Right renal cortex interstitium (tissue), 3 donors: ENCODE measurements around the gene RAD51B. TPM values are rescaled to one million over a fixed set of nuclear protein-coding genes. Genes with fewer than 3 reads are reported as not detected.
"Not testable (repeated sequence)": the region's sequence is repeated elsewhere in the genome, so short reads cannot be mapped to it uniquely, and the experiment has no call there.

Source experiments
- DNase-seq, 3 donors: peaks; one replicate each; pipeline ENCODE4 v3.0.0-alpha.2; 2013; ENCODE audit warnings: low read depth in 3 of 3, low spot score in 2 of 3
- polyA plus RNA-seq, 3 donors: library from polyadenylated mRNA; unstranded; fragments of 120-200 nt; gene quantifications; one replicate each; pipeline ENCODE4 v1.2.1, GENCODE V29; 2013; ENCODE audit not compliant: insufficient read length in 3 of 3

The RAD51B gene
- polyA plus RNA-seq, 3 donors = 11.3 to 11.9 (median 11.6) TPM

DNA sequence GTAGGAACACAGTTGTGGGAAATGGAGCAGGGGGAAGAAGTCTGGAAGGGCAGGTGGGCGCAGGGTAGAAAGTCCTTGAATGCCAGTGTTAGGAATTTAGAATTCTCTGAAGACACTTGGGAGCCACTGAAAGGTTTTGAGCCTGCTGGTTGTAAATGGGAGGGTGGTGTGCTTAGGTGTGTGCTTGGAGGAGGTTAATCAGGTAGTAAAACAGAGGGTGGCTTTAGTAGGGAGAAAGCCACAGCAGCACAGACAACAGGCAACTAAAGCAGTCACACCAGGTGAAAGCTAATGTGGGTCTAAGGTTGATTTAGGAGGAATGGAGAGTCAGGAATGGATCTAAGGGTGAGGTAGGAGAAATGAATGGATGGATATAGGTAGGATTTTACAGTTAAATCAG lies 588.2 kb downstream of the RAD51B start:
- no peak for DNase-seq

DNA sequence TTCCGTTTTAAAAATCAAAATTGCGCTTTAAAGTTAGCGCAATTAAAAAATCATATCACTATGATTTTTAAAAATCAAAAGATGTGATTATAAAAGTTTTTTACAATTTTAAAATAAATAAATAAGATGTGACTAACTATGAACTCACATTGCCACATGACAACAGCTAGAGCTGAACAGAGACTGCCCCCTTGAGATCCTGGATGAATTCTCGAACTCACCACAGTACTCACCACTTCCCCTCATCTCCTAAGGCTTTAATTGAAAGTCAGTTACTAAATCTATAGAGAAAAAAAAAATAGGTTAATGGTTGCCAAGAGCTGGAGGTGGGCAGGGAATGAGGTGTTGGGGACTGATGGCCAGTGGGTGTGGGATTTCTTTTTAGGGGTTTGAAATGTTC lies 589.1 kb downstream of the RAD51B start:
- DNase-seq = no peak

DNA sequence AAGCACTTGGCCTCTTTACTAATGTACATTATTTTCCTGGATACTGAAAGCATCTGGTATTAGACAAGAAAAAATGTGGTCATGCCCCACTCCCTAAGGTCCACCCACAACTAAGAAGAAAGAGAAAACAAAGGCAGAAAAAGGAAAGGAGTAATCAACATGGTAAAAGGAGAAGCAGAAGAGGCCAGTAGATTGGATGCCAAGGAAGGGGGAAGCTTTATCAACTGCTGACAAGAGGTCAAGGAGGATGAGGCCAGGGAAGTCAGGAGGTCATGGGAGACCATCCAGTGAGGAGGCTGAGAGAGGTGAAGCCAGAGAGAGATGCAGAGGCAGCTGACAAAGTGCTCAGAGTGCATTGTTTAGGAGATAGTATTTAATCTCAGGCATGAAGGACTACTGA lies 589.8 kb downstream of the RAD51B start:
- DNase-seq = no peak

DNA sequence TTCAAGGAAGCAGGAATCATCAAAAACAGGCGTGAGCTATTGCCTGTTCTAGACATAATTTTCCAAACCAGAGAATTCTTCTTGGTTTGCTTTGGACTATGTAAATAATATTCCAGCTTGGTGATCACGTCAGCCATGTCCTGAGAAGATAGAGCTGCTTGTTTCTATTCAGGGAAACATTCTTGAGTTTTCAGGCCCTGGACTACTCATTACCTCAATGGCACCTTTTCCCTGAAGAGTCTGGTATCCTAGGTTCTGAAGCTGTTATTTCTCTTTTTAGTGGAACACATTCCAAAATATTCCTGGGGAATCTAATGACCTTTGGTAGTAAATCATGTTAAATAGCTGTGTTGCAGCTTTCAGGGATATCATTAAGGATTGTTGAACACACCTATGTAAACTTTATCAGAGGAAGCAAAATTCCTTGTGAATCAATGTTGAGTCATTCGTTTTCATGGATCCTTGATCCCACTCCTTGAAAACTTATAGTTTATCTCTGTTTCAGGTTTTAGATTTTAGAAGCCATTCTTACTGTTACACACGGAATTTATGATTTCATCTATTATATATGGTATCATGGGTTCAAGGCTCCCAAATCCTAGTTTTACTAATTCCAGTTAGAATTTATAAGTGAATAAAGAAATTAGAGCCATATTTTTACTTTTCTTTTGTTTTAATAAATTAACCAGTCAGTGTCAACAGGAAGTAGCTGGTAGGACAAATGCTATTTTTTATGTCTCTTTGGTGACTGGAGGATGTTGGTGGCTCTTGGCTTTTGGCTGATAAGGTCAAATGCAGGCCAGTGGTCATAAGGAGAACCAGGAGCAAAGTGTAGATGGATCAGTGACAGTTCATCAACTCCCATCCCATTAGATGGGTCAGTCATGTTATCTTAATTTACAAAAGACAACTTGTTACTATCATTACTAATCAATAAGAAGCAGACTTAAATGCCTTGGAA lies 593.2 kb downstream of the RAD51B start:
- DNase-seq = no peak

DNA sequence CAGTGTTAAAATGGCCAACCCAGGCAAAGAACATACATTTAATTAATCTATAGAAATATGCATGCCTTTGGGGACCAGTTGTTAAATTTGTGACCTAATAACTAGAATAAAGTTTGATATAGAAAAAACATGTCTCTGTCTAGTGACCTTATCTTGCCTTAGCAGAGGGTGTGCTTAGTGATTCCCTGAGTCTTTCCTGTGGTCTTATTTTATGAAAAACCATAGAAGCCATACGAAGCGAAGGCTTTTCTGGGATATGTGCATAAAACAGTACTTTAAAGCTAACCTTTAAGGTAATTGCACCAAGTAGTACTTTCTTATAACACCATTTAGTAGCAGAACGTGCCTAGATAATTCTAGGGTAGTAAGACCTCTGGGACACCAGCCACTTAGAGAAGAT lies 593.9 kb downstream of the RAD51B start:
- DNase-seq = no peak

DNA sequence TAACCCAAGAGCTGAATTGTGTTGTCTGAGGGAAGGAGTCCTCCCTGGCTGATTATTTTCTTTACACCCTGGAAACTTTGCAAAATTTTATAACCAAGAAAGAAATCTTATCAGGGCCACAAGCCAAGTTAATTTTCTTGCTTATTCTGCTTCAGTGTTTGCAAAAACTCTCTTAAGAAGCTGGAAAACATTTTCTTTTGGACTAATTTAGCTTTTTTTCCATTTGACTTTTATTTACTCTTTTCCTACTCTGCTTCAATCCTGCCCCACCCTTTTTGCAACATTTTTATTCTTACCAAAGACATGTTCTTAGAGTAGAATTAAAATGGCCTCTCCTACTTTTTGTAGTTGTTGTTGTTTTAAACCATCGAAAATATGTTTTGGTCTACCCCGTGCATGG lies 594.5 kb downstream of the RAD51B start:
- DNase-seq = no peak

DNA sequence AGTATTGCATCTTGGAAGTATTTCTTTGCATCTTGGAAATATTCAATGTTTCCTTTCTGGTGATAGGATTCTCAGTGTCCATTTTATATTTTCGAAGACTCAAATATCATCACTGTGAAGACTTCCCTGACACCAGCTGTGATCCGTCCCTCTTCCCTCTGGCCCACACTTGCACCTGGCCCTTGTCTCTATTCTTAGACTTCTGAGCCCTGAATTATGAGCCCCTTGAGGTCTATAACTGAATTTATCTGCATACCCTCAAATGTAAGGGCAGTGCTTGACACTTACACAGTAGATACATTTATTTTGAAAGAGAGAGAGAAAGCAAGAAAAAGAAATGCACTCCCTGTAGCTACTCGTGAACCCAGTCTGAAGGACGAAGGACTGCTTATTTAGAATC lies 596.6 kb downstream of the RAD51B start:
- DNase-seq = no peak

DNA sequence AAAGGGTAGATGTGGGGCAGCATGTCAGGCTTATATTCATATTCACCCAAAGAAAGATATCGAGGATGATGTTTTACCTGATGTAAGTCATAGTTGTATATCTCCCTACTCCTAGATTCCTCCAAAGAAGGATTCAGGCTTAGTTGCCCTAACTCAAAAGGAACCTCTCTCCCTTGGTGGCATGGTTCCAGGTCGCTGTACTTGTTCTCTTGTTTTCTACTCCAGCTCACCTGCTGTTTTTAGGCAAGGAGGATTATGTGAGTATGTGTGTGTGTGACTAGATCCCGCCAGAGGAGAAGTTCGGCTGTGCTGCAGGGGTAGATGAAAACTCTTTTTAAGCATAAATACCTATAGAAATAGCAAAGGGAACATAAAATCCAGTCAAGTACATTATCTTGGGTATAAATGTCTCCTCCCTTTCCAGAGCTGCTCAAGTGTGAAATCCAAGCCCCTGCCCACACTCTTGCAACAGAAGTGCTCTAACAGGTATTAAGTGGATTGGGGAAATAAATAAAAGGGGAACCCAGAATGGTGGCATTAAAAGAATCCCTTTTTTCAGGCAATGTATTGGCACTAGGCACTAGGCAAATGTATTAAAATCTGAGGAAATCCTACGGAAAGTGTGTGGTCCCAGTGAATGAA lies 597.6 kb downstream of the RAD51B start:
- no peak for DNase-seq

DNA sequence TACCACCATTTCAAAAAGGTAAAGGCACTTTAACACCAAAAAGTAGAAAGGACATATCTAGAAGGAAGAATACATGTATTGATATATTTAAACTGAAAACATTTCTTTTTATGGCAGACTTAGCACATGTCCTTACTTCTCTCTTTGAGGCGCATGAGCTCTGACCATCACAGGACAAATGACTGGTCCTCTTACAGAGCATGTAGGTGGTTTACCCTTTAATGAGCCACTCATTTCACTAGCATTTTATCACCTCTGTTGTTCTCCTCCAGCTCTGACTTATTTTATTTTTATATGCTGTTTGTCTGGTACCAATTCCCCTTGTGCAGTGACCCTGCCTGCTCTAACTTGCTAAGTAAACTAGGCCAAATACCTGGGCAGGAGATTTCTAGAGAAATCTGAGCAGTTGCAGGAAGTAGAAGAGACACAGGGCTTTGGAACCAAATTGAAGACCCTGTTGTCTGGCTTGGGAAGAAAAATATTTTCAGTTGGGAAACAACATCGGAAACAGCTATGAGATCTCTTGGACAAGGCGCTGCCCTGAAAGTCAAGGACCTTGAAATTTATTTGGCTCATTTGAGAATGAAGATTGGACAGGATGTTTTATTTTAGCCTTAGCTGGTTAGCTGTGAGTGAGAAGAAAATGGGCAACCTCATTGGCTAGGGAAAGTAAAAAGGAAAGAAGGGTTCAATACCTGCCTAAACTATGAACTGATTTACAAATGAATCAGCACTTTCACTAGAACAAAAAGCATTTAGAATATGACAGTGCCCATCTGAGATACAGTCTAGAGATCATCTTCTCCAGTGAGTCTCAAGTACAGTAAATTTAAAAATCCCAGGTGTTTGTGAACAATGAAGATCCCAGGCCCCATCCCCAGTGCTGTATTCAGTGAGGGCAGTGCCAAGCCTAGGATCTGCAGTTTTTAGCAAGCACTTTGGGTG lies 598.9 kb downstream of the RAD51B start:
- no peak for DNase-seq

DNA sequence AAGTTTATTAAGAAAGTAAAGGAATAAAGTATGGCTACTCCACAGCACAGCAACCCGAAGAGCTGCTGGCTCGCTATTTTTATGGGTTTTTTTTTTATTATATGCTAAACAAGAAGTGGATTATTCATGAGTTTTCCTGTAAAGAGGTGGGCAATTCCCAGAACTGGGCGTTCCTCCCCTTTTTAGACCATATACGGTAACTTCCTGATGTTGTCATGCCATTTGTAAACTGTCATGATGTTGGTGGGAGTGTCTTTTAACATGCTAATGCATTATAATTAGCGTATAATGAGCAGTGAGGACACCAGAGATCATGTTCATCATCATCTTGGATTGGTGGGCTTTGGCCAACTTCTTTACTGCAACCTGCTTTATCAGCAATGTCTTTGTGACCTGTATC lies 600.8 kb downstream of the RAD51B start:
- no peak for DNase-seq

DNA sequence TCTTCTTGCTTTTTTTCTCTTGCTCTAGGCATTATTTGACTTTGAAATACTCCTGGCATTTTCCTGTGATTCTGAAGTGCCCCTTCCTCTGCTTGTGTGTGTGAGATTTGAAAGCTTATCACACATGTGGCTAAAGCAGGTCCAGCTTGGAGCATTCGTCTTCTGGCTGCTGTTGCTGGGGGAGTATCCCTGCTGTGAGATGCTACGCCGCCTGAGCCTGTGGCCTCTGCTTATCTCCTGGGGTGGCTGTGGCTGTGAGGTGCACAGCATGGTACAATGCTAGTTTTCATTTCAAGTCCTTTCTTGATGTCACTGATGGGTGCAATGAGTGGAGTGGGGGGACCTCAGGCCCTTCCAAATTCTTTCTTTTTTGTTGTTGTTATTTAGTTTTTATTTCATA lies 601.5 kb downstream of the RAD51B start:
- DNase-seq = no peak

DNA sequence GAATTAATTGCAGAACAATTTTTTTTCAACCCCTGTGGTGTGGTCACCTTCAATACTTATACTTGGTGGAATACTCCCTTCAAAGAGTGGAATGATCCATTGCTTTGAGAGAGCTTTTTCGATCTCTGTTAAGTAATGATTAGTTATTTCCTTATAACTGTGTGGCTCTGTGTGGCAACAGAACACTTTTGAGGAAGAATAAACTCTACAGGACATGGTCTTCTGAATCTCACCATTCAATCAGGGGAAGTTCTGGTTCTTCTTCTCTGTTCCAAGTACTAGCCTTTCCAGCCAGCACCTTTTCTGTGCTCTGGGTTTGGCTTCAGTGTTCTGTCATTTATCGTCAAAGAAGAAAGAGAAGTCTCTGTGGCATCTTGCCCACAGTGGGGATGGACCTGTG lies 604.1 kb downstream of the RAD51B start:
- no peak for DNase-seq

DNA sequence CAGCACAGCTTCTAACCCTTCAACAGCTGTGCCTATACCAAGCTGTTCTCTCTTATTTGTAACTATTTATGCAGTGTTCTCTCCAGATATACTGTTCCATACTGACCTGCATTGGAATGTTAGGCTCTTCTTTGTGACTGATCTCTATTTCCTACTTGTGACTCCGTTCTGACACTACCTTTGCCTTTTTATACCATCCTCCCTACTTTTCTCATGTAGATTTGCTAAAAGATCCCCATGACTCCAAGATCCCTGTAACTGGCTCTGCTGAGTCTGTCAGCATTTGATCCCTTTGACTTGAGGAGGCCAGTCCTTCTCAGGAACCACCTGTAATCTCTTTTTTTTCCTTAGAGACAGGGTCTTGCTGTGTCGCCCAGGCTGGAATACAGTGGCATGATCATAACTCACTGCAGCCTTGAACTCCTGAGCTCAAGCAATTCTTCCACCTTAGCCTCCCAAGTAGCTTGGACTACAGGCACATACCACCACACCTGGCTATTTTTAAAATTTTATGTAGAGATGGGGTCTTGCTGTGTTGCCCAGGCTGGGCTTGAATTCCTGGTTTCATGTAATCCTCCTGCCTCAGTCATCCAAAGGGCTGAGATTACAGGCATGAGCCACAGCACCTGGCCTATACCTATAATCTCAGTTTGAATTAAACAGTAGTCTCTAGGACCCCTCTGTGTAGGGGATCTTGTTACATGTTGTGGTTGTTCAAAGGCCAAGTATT lies 605.0 kb downstream of the RAD51B start:
- no peak for DNase-seq

DNA sequence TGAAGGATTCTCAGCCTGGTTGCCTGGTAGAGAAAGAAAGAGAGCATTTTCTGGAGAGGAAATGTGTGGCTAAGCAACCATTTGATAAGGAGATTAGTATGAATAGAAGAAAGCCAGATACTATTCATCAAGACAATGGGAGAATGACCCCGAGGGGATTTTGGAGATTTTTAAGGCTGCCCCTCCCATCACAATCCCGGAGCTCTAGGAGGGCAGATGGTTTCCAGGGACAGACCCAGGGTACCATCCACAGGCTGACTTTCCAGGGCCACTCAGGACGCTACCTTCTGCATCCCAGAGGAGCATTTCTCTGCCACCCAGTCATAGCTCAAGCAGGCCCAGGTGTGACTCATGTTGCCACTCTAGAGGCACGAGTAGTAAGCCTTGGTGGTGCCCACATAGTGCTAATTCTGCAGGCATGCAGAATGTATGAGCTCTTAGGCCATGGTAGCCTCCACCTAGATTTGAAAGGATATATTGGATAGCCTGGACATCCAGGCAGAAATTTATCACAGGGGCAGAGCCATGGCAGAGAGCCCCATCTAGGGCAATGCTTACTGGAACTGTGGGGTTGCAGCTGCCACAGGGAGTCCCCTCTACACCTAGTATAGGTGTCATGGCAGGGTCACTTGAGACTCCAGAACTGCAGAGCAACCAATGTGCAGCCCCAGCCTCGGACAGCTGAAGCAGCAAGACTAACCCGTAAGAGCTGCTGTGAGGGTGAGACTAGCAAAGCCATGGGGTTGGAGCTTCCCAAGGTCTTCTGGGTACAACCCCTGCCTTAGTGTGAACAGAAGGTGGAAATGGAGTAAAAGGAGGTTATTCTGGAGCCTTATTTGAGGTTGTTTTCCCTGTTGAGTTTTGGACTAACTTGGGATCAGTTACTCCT lies 607.3 kb downstream of the RAD51B start:
- DNase-seq = no peak

DNA sequence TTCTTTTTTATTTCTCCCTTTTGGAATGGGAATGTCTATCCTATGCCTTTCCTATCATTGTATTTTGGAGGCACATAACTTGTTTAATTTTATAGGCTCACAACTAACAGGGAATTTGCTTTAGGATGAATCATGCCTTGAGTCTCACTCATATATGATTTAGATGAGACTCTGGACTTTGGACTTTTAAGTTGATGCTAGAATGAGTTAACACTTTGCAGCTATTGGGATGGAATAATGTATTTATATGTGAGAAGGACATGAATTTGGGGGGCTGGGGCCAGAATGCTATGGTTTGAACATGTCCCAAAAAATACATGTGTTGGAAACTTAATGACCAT lies 607.9 kb downstream of the RAD51B start:
- no peak for DNase-seq

DNA sequence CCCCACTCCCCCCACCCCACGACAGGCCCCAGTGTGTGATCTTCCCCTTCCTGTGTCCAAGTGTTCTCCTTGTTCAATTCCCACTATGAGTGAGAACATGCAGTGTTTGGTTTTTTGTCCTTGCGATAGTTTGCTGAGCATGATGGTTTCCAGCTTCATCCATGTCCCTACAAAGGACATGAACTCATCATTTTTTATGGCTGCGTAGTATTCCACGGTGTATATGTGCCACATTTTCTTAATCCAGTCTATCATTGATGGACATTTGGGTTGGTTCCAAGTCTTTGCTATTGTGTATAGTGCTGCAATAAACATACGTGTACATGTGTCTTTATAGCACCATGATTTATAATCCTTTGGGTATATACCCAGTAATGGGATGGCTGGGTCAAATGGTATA lies 609.3 kb downstream of the RAD51B start:
- not testable (repeated sequence) for DNase-seq

DNA sequence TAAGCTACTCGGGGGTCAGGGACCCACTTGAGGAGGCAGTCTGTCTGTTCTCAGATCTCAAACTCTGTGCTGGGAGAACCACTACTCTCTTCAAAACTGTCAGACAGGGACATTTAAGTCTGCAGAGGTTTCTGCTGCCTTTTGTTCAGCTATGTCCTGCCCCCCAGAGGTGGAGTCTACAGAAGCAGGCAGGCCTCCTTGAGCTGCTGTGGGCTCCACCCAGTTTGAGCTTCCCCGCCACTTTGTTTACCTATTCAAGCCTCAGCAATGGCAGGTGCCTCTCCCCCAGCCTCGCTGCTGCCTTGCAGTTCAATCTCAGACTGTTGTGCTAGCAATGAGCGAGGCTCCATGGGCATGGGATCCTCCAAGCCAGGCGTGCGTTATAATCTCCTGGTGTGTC lies 614.6 kb downstream of the RAD51B start:
- DNase-seq = not testable (repeated sequence)

DNA sequence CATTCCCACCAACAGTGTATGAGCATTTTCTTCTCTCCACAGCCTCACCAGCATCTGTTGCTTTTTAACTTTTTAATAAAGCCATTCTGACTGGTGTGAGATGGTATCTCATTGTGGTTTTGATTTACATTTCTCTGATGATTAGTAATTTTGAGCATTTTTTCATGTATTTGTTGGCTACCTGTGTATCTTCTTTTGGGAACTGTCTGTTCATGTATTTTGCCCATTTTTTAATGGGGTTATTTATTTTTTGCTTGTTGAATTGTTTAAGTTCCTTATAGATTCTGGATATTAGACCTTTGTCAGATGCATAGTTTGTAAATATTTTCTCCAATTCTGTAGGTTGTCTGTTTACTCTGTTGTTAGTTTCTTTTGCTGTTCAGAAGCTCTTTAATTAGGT lies 616.1 kb downstream of the RAD51B start:
- DNase-seq = not testable (repeated sequence)

DNA sequence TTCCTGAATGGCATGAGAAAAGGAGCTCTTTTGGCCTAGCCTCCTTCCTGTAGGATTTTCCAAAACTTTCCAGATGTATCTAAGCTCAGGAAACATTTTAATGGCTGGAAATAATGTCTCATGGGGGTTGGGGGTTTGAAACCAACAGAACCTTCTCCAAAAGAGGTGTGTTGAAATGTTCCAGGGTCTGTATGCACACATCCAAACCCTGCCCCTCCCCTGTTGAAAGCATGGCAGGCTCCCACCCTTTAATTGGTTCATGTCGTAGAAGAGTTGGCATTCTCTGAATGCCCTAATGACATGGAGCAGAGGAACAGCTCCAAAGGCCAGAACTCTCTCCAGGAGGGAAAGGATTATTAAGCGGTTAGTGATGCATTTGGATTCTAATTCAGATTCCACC lies 620.1 kb downstream of the RAD51B start:
- DNase-seq = no peak
